CD4-positive, alpha-beta T cell treated with Interleukin-2 at 100 ng/mL for 4 hours (primary cell): ENCODE results near the gene BIN1.

Experiments
- DNase-seq: peaks from one replicate; pipeline ENCODE4 v3.0.0-alpha.2; 2020; ENCODE audit warnings: low spot score

The BIN1 gene

GRCh38 chr2:127057371-127058245 lies 49.3 kb downstream of the BIN1 start:
- no peak for DNase-seq

- DNase-seq = no peak
Observed at GRCh38 chr2:127056631-127057370, 50.2 kb downstream of the BIN1 start.

GRCh38 chr2:127056086-127056485 lies 50.9 kb downstream of the BIN1 start:
- no peak for DNase-seq

- no peak for DNase-seq
Observed at GRCh38 chr2:127055786-127056076, 51.2 kb downstream of the BIN1 start.

- no peak for DNase-seq
Observed at GRCh38 chr2:127054996-127055785, 51.8 kb downstream of the BIN1 start.

- no peak for DNase-seq
Observed at GRCh38 chr2:127054604-127054930, 52.4 kb downstream of the BIN1 start.

GRCh38 chr2:127053731-127054603 lies 53.0 kb downstream of the BIN1 start:
- DNase-seq = no peak

- DNase-seq = no peak
Observed at GRCh38 chr2:127052771-127053691, 53.9 kb downstream of the BIN1 start.

- no peak for DNase-seq
Observed at GRCh38 chr2:127052057-127052770, 54.7 kb downstream of the BIN1 start.

GRCh38 chr2:127051116-127052056 lies 55.6 kb downstream of the BIN1 start:
- DNase-seq = no peak

- no peak for DNase-seq
Observed at GRCh38 chr2:127050803-127051115, 56.2 kb downstream of the BIN1 start.

GRCh38 chr2:127049927-127050802 lies 56.8 kb downstream of the BIN1 start:
- peak; percentile 55 for DNase-seq

- DNase-seq = no peak
Observed at GRCh38 chr2:127048969-127049897, 57.7 kb downstream of the BIN1 start.

GRCh38 chr2:127048618-127048935 lies 58.4 kb downstream of the BIN1 start:
- DNase-seq = no peak

GRCh38 chr2:127047716-127048617 lies 59.0 kb downstream of the BIN1 start:
- DNase-seq = no peak

- DNase-seq = no peak
Observed at GRCh38 chr2:127047054-127047453, 59.9 kb downstream of the BIN1 start.
